ENCODE measurements around the gene ELMO1. TPM values are rescaled to one million over a fixed set of nuclear protein-coding genes. Genes with fewer than 3 reads are reported as not detected.

ELMO1 gene
- total RNA-seq, 2 experiments from 2014 or later: 72.8 to 75.3 TPM

DNA sequence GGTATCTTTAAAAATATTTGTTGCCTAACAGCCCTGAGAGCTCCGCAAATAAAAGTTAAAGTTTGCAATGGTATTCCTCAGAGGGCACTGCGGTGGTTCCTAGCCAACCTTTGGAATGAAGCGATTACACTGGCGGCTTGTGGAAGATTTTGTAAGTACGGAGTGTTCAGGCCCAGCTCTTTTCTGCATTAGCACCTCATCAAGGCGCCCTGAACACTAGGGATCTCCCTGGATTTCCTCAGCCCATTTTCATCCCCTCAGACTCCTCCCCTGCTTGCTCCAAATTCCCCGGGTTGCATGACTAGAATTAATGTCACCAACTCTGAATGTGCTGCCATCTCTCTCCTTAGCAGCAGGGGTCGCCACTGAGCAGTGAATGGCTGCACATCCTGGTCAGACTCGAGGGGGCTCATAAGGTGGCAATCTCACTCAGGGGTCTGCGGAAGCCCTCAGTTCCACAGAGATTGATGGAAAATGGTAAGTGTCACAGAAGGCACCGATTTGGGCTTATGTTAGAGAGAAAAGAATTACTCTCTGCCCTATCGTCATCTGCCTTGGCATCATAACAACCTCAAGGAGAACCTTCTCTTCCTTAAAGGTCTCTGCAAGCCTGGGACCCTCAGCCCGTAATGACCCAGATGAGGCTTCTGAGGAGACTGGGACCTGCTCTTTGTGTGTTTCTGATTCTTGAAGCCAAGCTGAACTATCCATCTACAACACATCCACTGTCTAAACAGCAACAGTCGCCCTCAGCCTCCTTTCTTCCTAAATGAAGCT, 461.5 kb downstream of the ELMO1 start:
- DNase-seq: peak; percentile 79
- Mint-ChIP-seq H3K4me1 (ENCODE audit: low read depth) (peaks cover 31% of the 10 kb centered on the region), H3K27me3 (no peaks in the 10 kb centered on the region), H3K36me3 (ENCODE audit: low read depth) (peaks cover 6% of the 10 kb centered on the region), H3K27ac (no peak overlapping the region), H3K9me3 (no peaks in the 10 kb centered on the region), H3K4me3 (no peak overlapping the region)
- intact Hi-C loops (cut with micrococcal nuclease): loop anchor here (5.0 to 10.0 kb wide), 2 partner anchors 195 to 502 kb away; no protein-coding TSS in a partner anchor
- TF ChIP-seq, protein P1, sequence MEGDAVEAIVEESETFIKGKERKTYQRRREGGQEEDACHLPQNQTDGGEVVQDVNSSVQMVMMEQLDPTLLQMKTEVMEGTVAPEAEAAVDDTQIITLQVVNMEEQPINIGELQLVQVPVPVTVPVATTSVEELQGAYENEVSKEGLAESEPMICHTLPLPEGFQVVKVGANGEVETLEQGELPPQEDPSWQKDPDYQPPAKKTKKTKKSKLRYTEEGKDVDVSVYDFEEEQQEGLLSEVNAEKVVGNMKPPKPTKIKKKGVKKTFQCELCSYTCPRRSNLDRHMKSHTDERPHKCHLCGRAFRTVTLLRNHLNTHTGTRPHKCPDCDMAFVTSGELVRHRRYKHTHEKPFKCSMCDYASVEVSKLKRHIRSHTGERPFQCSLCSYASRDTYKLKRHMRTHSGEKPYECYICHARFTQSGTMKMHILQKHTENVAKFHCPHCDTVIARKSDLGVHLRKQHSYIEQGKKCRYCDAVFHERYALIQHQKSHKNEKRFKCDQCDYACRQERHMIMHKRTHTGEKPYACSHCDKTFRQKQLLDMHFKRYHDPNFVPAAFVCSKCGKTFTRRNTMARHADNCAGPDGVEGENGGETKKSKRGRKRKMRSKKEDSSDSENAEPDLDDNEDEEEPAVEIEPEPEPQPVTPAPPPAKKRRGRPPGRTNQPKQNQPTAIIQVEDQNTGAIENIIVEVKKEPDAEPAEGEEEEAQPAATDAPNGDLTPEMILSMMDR (IDR thresholded peaks at IDR 0.05): peak; percentile 79
- peak; percentile 91 for ATAC-seq
- ChIA-PET POLR2A (interaction anchor here (0.6 kb wide), 1 partner anchor 890 kb away, joined by 3 read pairs; no protein-coding TSS in a partner anchor), CTCF (interaction anchor here (0.6 to 8.3 kb wide), 28 partner anchors 9 to 495 kb away, joined by 3 to 78 read pairs (median 3); no protein-coding TSS in a partner anchor)

DNA sequence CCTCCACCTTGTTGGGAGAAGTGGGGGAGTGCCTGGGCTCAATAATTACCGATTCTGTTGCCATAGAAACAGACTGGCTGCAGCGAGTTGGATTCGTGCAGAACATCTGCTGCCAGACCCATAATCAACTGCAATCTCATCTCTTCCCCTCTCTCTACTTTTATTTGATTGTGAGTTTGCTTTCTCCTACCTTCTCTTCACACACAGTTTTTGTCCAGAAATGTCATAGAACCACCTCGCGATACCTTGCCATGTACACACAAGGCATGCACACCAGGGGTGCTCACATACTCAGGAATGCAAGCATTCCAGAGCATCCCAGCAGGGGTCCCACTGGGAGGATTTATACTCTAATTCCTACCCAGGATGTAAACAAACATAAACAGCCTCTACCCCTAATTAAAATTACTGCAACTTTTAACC, 462.1 kb downstream of the ELMO1 start:
- DNase-seq (no peak), ATAC-seq (no peak)
- peaks cover 8% of the 10 kb centered on the region for H3K36me3 Mint-ChIP-seq (ENCODE audit: low read depth)
- ChIA-PET POLR2A (no interaction called here), CTCF (interaction anchor here (0.7 to 8.3 kb wide), 23 partner anchors 10 to 514 kb away, joined by 3 to 78 read pairs (median 4); no protein-coding TSS in a partner anchor)
- H3K27me3 Mint-ChIP-seq: no peaks in the 10 kb centered on the region
- H3K4me3 Mint-ChIP-seq: no peak overlapping the region
- peaks cover 31% of the 10 kb centered on the region for H3K4me1 Mint-ChIP-seq (ENCODE audit: low read depth)
- intact Hi-C loops (cut with micrococcal nuclease): loop anchor here (5.0 to 10.0 kb wide), 2 partner anchors 196 to 502 kb away; no protein-coding TSS in a partner anchor
- no peaks in the 10 kb centered on the region for H3K9me3 Mint-ChIP-seq
- no peak overlapping the region for H3K27ac Mint-ChIP-seq
- TF ChIP-seq, protein P1 (IDR thresholded peaks at IDR 0.05): no peak

DNA sequence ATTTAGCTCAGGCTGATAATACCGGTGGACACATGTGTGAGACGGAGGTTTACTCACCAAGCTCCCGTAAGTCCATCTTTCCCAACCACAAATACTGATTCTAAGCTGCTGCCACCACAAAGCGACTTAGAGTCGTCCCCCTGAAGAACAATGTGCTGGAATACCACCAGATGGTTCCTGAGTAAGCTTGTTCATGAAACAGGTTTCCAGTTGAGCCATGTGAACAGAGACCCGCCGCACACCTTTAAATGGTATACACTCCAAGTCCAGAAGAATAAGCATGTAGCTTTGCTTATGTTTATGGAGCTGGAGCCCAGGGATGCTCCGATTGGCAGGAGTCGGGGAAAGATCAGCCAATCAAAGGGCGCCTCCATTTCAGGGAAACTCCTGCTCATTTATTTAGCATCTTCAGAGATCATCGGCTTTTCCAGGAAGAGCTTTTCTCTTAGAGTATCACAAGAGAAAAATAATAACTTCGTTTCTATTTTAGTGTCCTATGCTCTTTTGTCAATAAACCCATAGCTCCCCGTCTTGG, 462.7 kb downstream of the ELMO1 start:
- POLR2A ChIA-PET: interaction anchor here (0.9 kb wide), 1 partner anchor 15 kb away, joined by 3 read pairs; no protein-coding TSS in a partner anchor
- no peak overlapping the region for H3K27ac Mint-ChIP-seq
- intact Hi-C loops (cut with micrococcal nuclease): loop anchor here (5.0 to 10.0 kb wide), 2 partner anchors 196 to 501 kb away; no protein-coding TSS in a partner anchor

DNA sequence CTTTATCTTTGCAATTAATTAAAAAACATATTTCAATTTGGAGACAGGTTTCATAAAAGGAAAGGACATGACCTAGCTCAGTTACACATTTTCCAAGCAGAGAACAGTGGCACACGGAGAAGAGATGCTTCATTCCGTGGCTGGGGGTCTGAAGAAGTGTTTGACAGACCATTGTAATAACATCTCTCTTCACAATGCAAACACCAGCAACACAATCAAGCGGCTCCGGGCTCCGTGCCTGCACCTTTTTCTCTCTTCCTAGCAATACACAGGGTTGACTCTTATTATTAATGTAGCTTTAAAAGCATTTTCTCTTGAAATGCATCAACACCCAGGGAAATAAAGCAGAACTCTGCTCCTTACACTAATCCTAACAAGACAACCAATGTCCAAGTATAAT, 463.3 kb downstream of the ELMO1 start:
- ChIA-PET POLR2A (interaction anchor here (0.9 kb wide), 1 partner anchor 14 kb away, joined by 3 read pairs; no protein-coding TSS in a partner anchor), CTCF (interaction anchor here (0.9 to 8.3 kb wide), 9 partner anchors 11 to 314 kb away, joined by 3 to 78 read pairs (median 4); no protein-coding TSS in a partner anchor)
- intact Hi-C loops (cut with micrococcal nuclease): loop anchor here (5.0 to 10.0 kb wide), 2 partner anchors 197 to 501 kb away; no protein-coding TSS in a partner anchor
- Mint-ChIP-seq H3K4me1 (ENCODE audit: low read depth) (peaks cover 31% of the 10 kb centered on the region), H3K27me3 (no peaks in the 10 kb centered on the region), H3K9me3 (no peaks in the 10 kb centered on the region), H3K4me3 (no peak overlapping the region), H3K27ac (no peak overlapping the region), H3K36me3 (ENCODE audit: low read depth) (peaks cover 8% of the 10 kb centered on the region)
- no peak for DNase-seq
- TF ChIP-seq, protein P1 (IDR thresholded peaks at IDR 0.05): no peak
- no peak for ATAC-seq

More for the DNA sequence above, 462.7 kb downstream of the ELMO1 start:
- DNase-seq: no peak
- H3K36me3 Mint-ChIP-seq (ENCODE audit: low read depth): peaks cover 8% of the 10 kb centered on the region
- no peaks in the 10 kb centered on the region for H3K9me3 Mint-ChIP-seq
- CTCF ChIA-PET: interaction anchor here (0.7 to 8.3 kb wide), 20 partner anchors 11 to 514 kb away, joined by 3 to 78 read pairs (median 4); no protein-coding TSS in a partner anchor
- ATAC-seq: no peak
- no peak overlapping the region for H3K4me3 Mint-ChIP-seq
- peaks cover 31% of the 10 kb centered on the region for H3K4me1 Mint-ChIP-seq (ENCODE audit: low read depth)
- TF ChIP-seq, protein P1 (IDR thresholded peaks at IDR 0.05): no peak
- H3K27me3 Mint-ChIP-seq: no peaks in the 10 kb centered on the region
